GM10266 (cell line): ENCODE measurements around the gene PPP4R1.

Experiments
- DNase-seq: peaks from one replicate; pipeline ENCODE4 v3.0.0; 2012; ENCODE audit errors: extremely low spot score
- CTCF ChIP-seq: IDR thresholded peaks from 2 replicates; pipeline ENCODE4 v1.5.1; 2012; ENCODE audit warnings: mild to moderate bottlenecking, low read depth; ENCODE audit not compliant: control insufficient read depth, insufficient read depth; ENCODE audit errors: missing control alignments

PPP4R1 gene

GRCh38 chr18:9594823-9595596 is 19.3 kb downstream of the PPP4R1 start:
- TF ChIP-seq CTCF = no peak
- DNase-seq = peak; percentile 23

GRCh38 chr18:9587924-9588323 is 26.4 kb downstream of the PPP4R1 start:
- DNase-seq = no peak
- TF ChIP-seq CTCF = no peak

- no peak for DNase-seq
- no peak for TF ChIP-seq CTCF
Observed at GRCh38 chr18:9586814-9587213, 27.5 kb downstream of the PPP4R1 start.

GRCh38 chr18:9581667-9582066 is 32.7 kb downstream of the PPP4R1 start:
- DNase-seq = no peak
- no peak for TF ChIP-seq CTCF

GRCh38 chr18:9578306-9578705 is 36.1 kb downstream of the PPP4R1 start:
- no peak for DNase-seq
- no peak for TF ChIP-seq CTCF

GRCh38 chr18:9577361-9577760 is 37.0 kb downstream of the PPP4R1 start:
- no peak for DNase-seq
- TF ChIP-seq CTCF = no peak

GRCh38 chr18:9575558-9575957 is 38.8 kb downstream of the PPP4R1 start:
- DNase-seq = peak; percentile 10
- peak; percentile 74 for TF ChIP-seq CTCF
